IMR-90 (cell line): ENCODE measurements around the gene RFPL4AL1. TPM values are rescaled to one million over a fixed set of nuclear protein-coding genes. Genes with fewer than 3 reads are reported as not detected.

Experiments
- ATAC-seq: fragments of 200-7000 bp; cut with Tn5 transposase; 2 replicates; pipeline ENCODE4 v1.9.1; 2020; ENCODE audit warnings: low read depth, mild to moderate bottlenecking, moderate library complexity
- BruUV-seq: library from RNA; stranded (reverse); fragments of 400-500 nt; replicated peaks from 2 replicates; lab custom pipeline; 2021; lab: Mats Ljungman, UMichigan
- CTCF ChIA-PET: fragments of 300-600 bp; formaldehyde crosslinking; extraction: SDS; loops from one replicate; lab custom pipeline; 2021; ENCODE audit warnings: antibody characterized with exemption; lab: Yijun Ruan, JAX
- POLR2A ChIA-PET: fragments of 300-600 bp; sonication (Branson Sonifier 250); formaldehyde crosslinking; loops from one replicate; lab custom pipeline; 2022; ENCODE audit warnings: antibody characterized with exemption; ENCODE audit not compliant: unreplicated experiment; lab: Charles Lee
- DNase-seq: peaks from one replicate; pipeline ENCODE4 v3.0.0; 2013
- H2AFZ ChIP-seq: replicated peaks from 2 replicates; pipeline ENCODE3; 2013; ENCODE audit warnings: low read length, mild to moderate bottlenecking; ENCODE audit not compliant: poor library complexity
- H2AK5ac ChIP-seq: 2 replicates; pipeline ENCODE4 v1.6.1; 2013; ENCODE audit warnings: low read depth, low read length, inconsistent platforms
- H2AK9ac ChIP-seq: replicated peaks from 2 replicates; pipeline ENCODE3; 2013; ENCODE audit warnings: mild to moderate bottlenecking, low read depth, low read length, moderate library complexity; ENCODE audit not compliant: poor library complexity
- H2BK120ac ChIP-seq: 2 replicates; pipeline ENCODE4 v1.6.1; 2013; ENCODE audit warnings: low read depth, low read length, inconsistent platforms
- H2BK15ac ChIP-seq: 3 replicates; pipeline ENCODE4 v1.6.1; 2013; ENCODE audit warnings: low read depth, low read length, inconsistent platforms
- H2BK20ac ChIP-seq: 2 replicates; pipeline ENCODE4 v1.6.1; 2013; ENCODE audit warnings: low read depth, mild to moderate bottlenecking, inconsistent platforms, low read length, moderate library complexity
- H2BK5ac ChIP-seq: 2 replicates; pipeline ENCODE4 v1.6.1; 2013; ENCODE audit warnings: mild to moderate bottlenecking, low read depth, low read length, inconsistent platforms; ENCODE audit not compliant: poor library complexity, severe bottlenecking
- H3K14ac ChIP-seq: replicated peaks from 2 replicates; pipeline ENCODE4 v1.6.1; 2013; ENCODE audit warnings: low read depth, low read length, inconsistent platforms
- H3K18ac ChIP-seq: 2 replicates; pipeline ENCODE4 v1.6.1; 2013; ENCODE audit warnings: low read depth, low read length, control low read depth
- H3K23ac ChIP-seq: 2 replicates; pipeline ENCODE4 v1.6.1; 2013; ENCODE audit warnings: low read depth, low read length, inconsistent platforms
- H3K27ac ChIP-seq: 2 replicates; pipeline ENCODE4 v1.5.1; 2013; ENCODE audit warnings: mild to moderate bottlenecking, control low read depth, low read length; ENCODE audit not compliant: insufficient read depth
- H3K27me3 ChIP-seq: 2 replicates; pipeline ENCODE4 v1.6.1; 2013; ENCODE audit warnings: low read length; ENCODE audit not compliant: control insufficient read depth, insufficient read depth
- H3K36me3 ChIP-seq: 2 replicates; pipeline ENCODE4 v1.6.1; 2013; ENCODE audit warnings: low read length, mixed read lengths; ENCODE audit not compliant: control insufficient read depth, insufficient read depth
- H3K4ac ChIP-seq: 2 replicates; pipeline ENCODE4 v1.6.1; 2013; ENCODE audit warnings: low read depth, low read length, inconsistent platforms
- H3K4me1 ChIP-seq: 2 replicates; pipeline ENCODE4 v1.6.1; 2013; ENCODE audit warnings: low read length, mixed read lengths; ENCODE audit not compliant: control insufficient read depth, insufficient read depth
- H3K4me2 ChIP-seq: 2 replicates; pipeline ENCODE4 v1.6.1; 2013; ENCODE audit warnings: low read depth, mild to moderate bottlenecking, control low read depth, low read length, moderate library complexity
- H3K4me3 ChIP-seq: 2 replicates; pipeline ENCODE4 v1.5.1; 2013; ENCODE audit warnings: low read depth, mild to moderate bottlenecking, control low read depth, low read length, moderate library complexity; ENCODE audit not compliant: insufficient read depth
- H3K56ac ChIP-seq: 2 replicates; pipeline ENCODE4 v1.6.1; 2013; ENCODE audit warnings: low read length, inconsistent platforms; ENCODE audit not compliant: insufficient read depth; ENCODE audit errors: extremely low read depth
- H3K79me1 ChIP-seq, 2 experiments: 2 replicates each; pipeline ENCODE4 v1.6.1; 2013; ENCODE audit warnings: low read length in 2 of 2, inconsistent platforms in 1 of 2, low read depth in 1 of 2
- H3K9ac ChIP-seq: 2 replicates; pipeline ENCODE4 v1.6.1; 2013; ENCODE audit warnings: low read depth, low read length, control low read depth
- H3K9me1 ChIP-seq: 2 replicates; pipeline ENCODE4 v1.6.1; 2013; ENCODE audit warnings: low read length, inconsistent platforms; ENCODE audit not compliant: insufficient read depth
- H3K9me3 ChIP-seq: 2 replicates; pipeline ENCODE4 v1.6.1; 2013; ENCODE audit warnings: low read length; ENCODE audit not compliant: control insufficient read depth, insufficient read depth
- H4K20me1 ChIP-seq: 2 replicates; pipeline ENCODE4 v1.6.1; 2013; ENCODE audit warnings: low read length, inconsistent platforms; ENCODE audit not compliant: insufficient read depth
- H4K5ac ChIP-seq: 2 replicates; pipeline ENCODE4 v1.6.1; 2013; ENCODE audit warnings: mild to moderate bottlenecking, low read depth, low read length, control low read depth
- H4K8ac ChIP-seq, 2 experiments: 2 replicates each; pipeline ENCODE4 v1.6.1; 2013; ENCODE audit warnings: low read depth in 2 of 2, low read length in 2 of 2, control low read depth in 1 of 2, inconsistent platforms in 1 of 2
- H4K91ac ChIP-seq: 2 replicates; pipeline ENCODE4 v1.6.1; 2013; ENCODE audit warnings: low read depth, low read length, inconsistent platforms; ENCODE audit not compliant: insufficient read depth
- CEBPB ChIP-seq: IDR thresholded peaks from 2 replicates; pipeline ENCODE4 v1.6.1; 2012; ENCODE audit warnings: low read depth, low read length, improper control_type of control experiment
- CHD1 ChIP-seq: IDR thresholded peaks from 2 replicates; pipeline ENCODE4 v1.6.1; 2012; ENCODE audit warnings: low read depth, low read length, improper control_type of control experiment
- FOS ChIP-seq: fragments of 150-350 bp; IDR thresholded peaks from 2 replicates; pipeline ENCODE4 v1.6.1; 2016; ENCODE audit warnings: low read depth, low read length
- MAFK ChIP-seq: IDR thresholded peaks from 2 replicates; pipeline ENCODE4 v1.6.1; 2012; ENCODE audit warnings: low read depth, low read length, improper control_type of control experiment
- MXI1 ChIP-seq: IDR thresholded peaks from 2 replicates; pipeline ENCODE4 v1.6.1; 2012; ENCODE audit warnings: low read depth, mild to moderate bottlenecking, low read length, moderate library complexity, borderline replicate concordance
- NFE2L2 ChIP-seq: fragments of 150-350 bp; IDR thresholded peaks from 2 replicates; pipeline ENCODE4 v1.6.1; 2016; ENCODE audit warnings: low read depth, mild to moderate bottlenecking, low read length
- POLR2A ChIP-seq: IDR thresholded peaks from 2 replicates; pipeline ENCODE4 v1.6.1; 2012; ENCODE audit warnings: mild to moderate bottlenecking, low read depth, low read length
- RAD21 ChIP-seq: IDR thresholded peaks from 2 replicates; pipeline ENCODE4 v1.6.1; 2012; ENCODE audit warnings: low read length, improper control_type of control experiment
- RCOR1 ChIP-seq: IDR thresholded peaks from 2 replicates; pipeline ENCODE4 v1.6.1; 2012; ENCODE audit warnings: mild to moderate bottlenecking, low read length, improper control_type of control experiment; ENCODE audit not compliant: insufficient replicate concordance
- RFX5 ChIP-seq: IDR thresholded peaks from 2 replicates; pipeline ENCODE4 v1.8.0; 2012; ENCODE audit warnings: low read depth, mild to moderate bottlenecking, low read length, moderate library complexity
- SMC3 ChIP-seq: fragments of 150-350 bp; IDR thresholded peaks from 2 replicates; pipeline ENCODE4 v1.6.1; 2016; ENCODE audit warnings: low read depth, mild to moderate bottlenecking, antibody characterized with exemption, low read length, moderate library complexity
- WGBS, 2 experiments: methylation state at CpG; one replicate each; pipeline versions ENCODE4 v1.1.5 to v1.1.7; 2013; ENCODE audit warnings: missing lambda C conversion rate in 2 of 2; ENCODE audit not compliant: insufficient read length in 1 of 2; ENCODE audit errors: extremely low coverage in 2 of 2; 5-methylcytosine and 5-hydroxymethylcytosine counted together
- dilution Hi-C: fragments of 300-500 bp; cut with HindIII; formaldehyde crosslinking; loops from one replicate; pipeline ENCODE4 v1.14.3; 2018; ENCODE audit warnings: low sequenced_read_pairs; ENCODE audit not compliant: unreplicated experiment
- in situ Hi-C: fragments of 300-500 bp; cut with MboI; formaldehyde crosslinking; loops from 3 replicates; pipeline ENCODE4 v1.14.3; 2019; ENCODE audit warnings: low sequenced_read_pairs, inconsistent platforms, mixed read lengths
- intact Hi-C: fragments of 100-400 bp; cut with micrococcal nuclease; formaldehyde crosslinking; loops from 2 replicates; pipeline ENCODE4 v1.10.0; 2022
- polyA plus RNA-seq, 3 experiments: library from polyadenylated mRNA; depleted of rRNA; stranded (reverse); fragments of >200 nt; gene quantifications; 2 replicates each; pipeline ENCODE4 v1.2.3, GENCODE V29; 2012; ENCODE audit warnings: low replicate concordance in 1 of 3
- total RNA-seq: library from RNA; depleted of rRNA; stranded (reverse); fragments of >200 nt; gene quantifications from 2 replicates; pipeline ENCODE4 v1.2.3, GENCODE V29; 2012
- TF ChIP-seq, protein P1 (sequence below): conservative IDR thresholded peaks from 2 replicates; pipeline ENCODE4 v1.5.1; 2012; ENCODE audit warnings: mild to moderate bottlenecking, low read depth, low read length, improper control_type of control experiment
- TF ChIP-seq, protein P2 (sequence below): fragments of 150-350 bp; IDR thresholded peaks from 2 replicates; pipeline ENCODE4 v1.6.1; 2016; ENCODE audit warnings: low read depth, mild to moderate bottlenecking, low read length, moderate library complexity, borderline replicate concordance

RFPL4AL1 gene
- total and polyA plus RNA-seq, 2 of the 4 experiments (the other 2 are of a cell fraction): not detected

DNA sequence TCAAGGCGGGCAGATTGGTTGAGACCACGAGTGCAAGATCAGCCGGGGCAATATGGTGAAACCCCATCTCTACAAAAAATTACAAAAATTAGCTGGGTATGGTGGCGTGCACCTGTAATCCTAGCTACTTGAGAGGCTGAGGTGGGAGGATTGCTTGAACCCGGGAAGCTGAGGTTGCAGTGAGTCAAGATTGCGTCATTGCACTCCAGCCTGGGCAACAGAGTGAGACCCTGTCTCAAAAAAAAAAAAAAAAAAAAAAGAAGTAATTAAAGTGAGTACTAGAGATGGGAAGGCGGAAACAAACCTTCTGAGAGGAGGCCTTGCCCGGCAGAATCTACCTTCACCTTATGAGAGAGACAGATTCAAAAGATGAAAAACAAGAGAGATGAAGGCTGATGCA, 45.4 kb upstream of the RFPL4AL1 start:
- H4K91ac ChIP-seq: no peak overlapping the region
- no peaks in the 10 kb centered on the region for H3K36me3 ChIP-seq
- H3K9me1 ChIP-seq: no peaks in the 10 kb centered on the region
- H2AK9ac ChIP-seq: no peak overlapping the region
- no peak overlapping the region for H3K18ac ChIP-seq
- no peak overlapping the region for H4K8ac ChIP-seq
- intact Hi-C loops: no loop called here
- no peak overlapping the region for H2BK5ac ChIP-seq
- POLR2A ChIA-PET: no interaction called here
- TF ChIP-seq POLR2A (no peak), RAD21 (no peak), NFE2L2 (no peak), RCOR1 (no peak), MXI1 (no peak), CEBPB (no peak), SMC3 (no peak), MAFK (no peak), CHD1 (no peak), FOS (no peak), RFX5 (no peak)
- TF ChIP-seq, protein P1, sequence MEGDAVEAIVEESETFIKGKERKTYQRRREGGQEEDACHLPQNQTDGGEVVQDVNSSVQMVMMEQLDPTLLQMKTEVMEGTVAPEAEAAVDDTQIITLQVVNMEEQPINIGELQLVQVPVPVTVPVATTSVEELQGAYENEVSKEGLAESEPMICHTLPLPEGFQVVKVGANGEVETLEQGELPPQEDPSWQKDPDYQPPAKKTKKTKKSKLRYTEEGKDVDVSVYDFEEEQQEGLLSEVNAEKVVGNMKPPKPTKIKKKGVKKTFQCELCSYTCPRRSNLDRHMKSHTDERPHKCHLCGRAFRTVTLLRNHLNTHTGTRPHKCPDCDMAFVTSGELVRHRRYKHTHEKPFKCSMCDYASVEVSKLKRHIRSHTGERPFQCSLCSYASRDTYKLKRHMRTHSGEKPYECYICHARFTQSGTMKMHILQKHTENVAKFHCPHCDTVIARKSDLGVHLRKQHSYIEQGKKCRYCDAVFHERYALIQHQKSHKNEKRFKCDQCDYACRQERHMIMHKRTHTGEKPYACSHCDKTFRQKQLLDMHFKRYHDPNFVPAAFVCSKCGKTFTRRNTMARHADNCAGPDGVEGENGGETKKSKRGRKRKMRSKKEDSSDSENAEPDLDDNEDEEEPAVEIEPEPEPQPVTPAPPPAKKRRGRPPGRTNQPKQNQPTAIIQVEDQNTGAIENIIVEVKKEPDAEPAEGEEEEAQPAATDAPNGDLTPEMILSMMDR: no peak
- TF ChIP-seq, protein P2, sequence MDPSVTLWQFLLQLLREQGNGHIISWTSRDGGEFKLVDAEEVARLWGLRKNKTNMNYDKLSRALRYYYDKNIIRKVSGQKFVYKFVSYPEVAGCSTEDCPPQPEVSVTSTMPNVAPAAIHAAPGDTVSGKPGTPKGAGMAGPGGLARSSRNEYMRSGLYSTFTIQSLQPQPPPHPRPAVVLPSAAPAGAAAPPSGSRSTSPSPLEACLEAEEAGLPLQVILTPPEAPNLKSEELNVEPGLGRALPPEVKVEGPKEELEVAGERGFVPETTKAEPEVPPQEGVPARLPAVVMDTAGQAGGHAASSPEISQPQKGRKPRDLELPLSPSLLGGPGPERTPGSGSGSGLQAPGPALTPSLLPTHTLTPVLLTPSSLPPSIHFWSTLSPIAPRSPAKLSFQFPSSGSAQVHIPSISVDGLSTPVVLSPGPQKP: no peak
- H3K79me1 ChIP-seq: no peaks in the 10 kb centered on the region
- ATAC-seq: no peak
- H3K4ac ChIP-seq: no peak overlapping the region
- H3K9me3 ChIP-seq: 0 out of 2 replicates have a peak, but pooled peaks cover 4% of the 10 kb centered on the region
- H3K4me3 ChIP-seq: no peak overlapping the region
- no peak for DNase-seq
- in situ Hi-C loops: no loop called here
- no peaks in the 10 kb centered on the region for H3K27me3 ChIP-seq
- dilution Hi-C loops: no loop called here
- no peaks in the 10 kb centered on the region for H3K4me1 ChIP-seq
- no TSS peak for BruUV-seq
- no peak overlapping the region for H4K5ac ChIP-seq
- H3K4me2 ChIP-seq: no peak overlapping the region
- no peak overlapping the region for H2BK120ac ChIP-seq
- no peak overlapping the region for H2AK5ac ChIP-seq
- H2BK15ac ChIP-seq: no peak overlapping the region
- no peak overlapping the region for H2BK20ac ChIP-seq
- H3K56ac ChIP-seq: no peak overlapping the region
- no peak overlapping the region for H3K27ac ChIP-seq
- CTCF ChIA-PET: no interaction called here
- H2AFZ ChIP-seq: no peak overlapping the region
- WGBS, 2 experiments: no CpG with 5 or more reads among the region's 8 CpGs
- H3K23ac ChIP-seq: no peak overlapping the region
- no peaks in the 10 kb centered on the region for H4K20me1 ChIP-seq
- no peak overlapping the region for H3K9ac ChIP-seq
- no peak overlapping the region for H3K14ac ChIP-seq
